ENCODE measurements around the gene SLC26A6.

GRCh38 chr3:48639944-48640606 lies 4.8 kb upstream of the SLC26A6 start:
- TF ChIP-seq CREB5 (CRISPR knock-in tag; IDR thresholded peaks at IDR 0.05; ENCODE audit: low read depth) (no peak), PPARA (CRISPR knock-in tag; IDR thresholded peaks at IDR 0.05; ENCODE audit: borderline replicate concordance) (no peak), ZFP30 (CRISPR knock-in tag; IDR thresholded peaks at IDR 0.05) (no peak), ZNF565 (CRISPR knock-in tag; conservative IDR thresholded peaks at IDR 0.05; ENCODE audit: low read depth) (no peak), BACH2 (CRISPR knock-in tag; IDR thresholded peaks at IDR 0.05; ENCODE audit: borderline replicate concordance) (no peak), ZNF70 (CRISPR knock-in tag; IDR thresholded peaks at IDR 0.05) (no peak), ZC3H10 (CRISPR knock-in tag; IDR thresholded peaks at IDR 0.05) (no peak), PATZ1 (CRISPR knock-in tag; IDR thresholded peaks at IDR 0.05; ENCODE audit: borderline replicate concordance) (no peak)
